ENCODE data around the gene TNFRSF19. TPM values are rescaled to one million over a fixed set of nuclear protein-coding genes. Genes with fewer than 3 reads are reported as not detected.
A peak's percentile ranks its signal among the peaks of the same experiment; 100 is the strongest.

The TNFRSF19 gene
- total and polyA plus RNA-seq, 2 of the 13 experiments (the other 11 are each of a cell fraction or from before 2014, with no cell fraction given) = 75.3 to 77.7 TPM

DNA sequence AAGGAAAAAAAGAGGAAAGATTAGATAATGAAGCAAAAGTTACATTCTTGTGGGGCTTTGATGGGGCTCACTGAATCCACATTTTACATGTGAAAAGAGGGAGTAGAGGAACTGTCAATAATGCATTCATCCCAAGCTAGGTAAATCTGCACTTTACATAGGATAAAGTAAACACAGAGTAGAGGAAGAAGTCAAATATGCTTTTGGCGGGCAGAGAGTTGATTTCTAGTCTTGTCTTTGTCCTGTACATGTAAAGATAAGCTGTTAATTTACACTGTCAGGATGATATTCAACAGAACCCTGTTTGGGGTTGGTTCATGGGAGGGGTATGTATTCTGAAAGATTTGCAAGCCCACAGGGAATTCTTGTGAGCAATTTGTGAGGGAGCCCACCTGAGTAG lies 18.0 kb upstream of the TNFRSF19 start (continued):
- TF ChIP-seq, protein P1, sequence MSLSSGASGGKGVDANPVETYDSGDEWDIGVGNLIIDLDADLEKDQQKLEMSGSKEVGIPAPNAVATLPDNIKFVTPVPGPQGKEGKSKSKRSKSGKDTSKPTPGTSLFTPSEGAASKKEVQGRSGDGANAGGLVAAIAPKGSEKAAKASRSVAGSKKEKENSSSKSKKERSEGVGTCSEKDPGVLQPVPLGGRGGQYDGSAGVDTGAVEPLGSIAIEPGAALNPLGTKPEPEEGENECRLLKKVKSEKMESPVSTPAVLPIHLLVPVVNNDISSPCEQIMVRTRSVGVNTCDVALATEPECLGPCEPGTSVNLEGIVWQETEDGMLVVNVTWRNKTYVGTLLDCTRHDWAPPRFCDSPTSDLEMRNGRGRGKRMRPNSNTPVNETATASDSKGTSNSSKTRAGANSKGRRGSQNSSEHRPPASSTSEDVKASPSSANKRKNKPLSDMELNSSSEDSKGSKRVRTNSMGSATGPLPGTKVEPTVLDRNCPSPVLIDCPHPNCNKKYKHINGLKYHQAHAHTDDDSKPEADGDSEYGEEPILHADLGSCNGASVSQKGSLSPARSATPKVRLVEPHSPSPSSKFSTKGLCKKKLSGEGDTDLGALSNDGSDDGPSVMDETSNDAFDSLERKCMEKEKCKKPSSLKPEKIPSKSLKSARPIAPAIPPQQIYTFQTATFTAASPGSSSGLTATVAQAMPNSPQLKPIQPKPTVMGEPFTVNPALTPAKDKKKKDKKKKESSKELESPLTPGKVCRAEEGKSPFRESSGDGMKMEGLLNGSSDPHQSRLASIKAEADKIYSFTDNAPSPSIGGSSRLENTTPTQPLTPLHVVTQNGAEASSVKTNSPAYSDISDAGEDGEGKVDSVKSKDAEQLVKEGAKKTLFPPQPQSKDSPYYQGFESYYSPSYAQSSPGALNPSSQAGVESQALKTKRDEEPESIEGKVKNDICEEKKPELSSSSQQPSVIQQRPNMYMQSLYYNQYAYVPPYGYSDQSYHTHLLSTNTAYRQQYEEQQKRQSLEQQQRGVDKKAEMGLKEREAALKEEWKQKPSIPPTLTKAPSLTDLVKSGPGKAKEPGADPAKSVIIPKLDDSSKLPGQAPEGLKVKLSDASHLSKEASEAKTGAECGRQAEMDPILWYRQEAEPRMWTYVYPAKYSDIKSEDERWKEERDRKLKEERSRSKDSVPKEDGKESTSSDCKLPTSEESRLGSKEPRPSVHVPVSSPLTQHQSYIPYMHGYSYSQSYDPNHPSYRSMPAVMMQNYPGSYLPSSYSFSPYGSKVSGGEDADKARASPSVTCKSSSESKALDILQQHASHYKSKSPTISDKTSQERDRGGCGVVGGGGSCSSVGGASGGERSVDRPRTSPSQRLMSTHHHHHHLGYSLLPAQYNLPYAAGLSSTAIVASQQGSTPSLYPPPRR (CRISPR knock-in tag; IDR thresholded peaks at IDR 0.05; ENCODE audit: borderline replicate concordance) = peak; percentile 45; the same call in 1 of the 2 replicates
- TF ChIP-seq ATF4 (CRISPR knock-in tag; IDR thresholded peaks at IDR 0.05) (no peak), E2F1 (CRISPR knock-in tag; IDR thresholded peaks at IDR 0.05) (peak; percentile 57; the same call in 1 of the 2 replicates), MIER3 (CRISPR knock-in tag; IDR thresholded peaks at IDR 0.05; ENCODE audit: borderline replicate concordance) (no peak), ZBTB7B (CRISPR knock-in tag; IDR thresholded peaks at IDR 0.05) (0 out of 2 replicates have a peak, but pooled peaks have one; percentile 41), HDAC2 (CRISPR knock-in tag; IDR thresholded peaks at IDR 0.05) (peak; percentile 62), GATAD2A (CRISPR knock-in tag; IDR thresholded peaks at IDR 0.05) (0 out of 2 replicates have a peak, but pooled peaks have one; percentile 12), ZNF33B (CRISPR knock-in tag; IDR thresholded peaks at IDR 0.05) (no peak), SRY (CRISPR knock-in tag; IDR thresholded peaks at IDR 0.05) (no peak), ZNF557 (CRISPR knock-in tag; IDR thresholded peaks at IDR 0.05) (no peak), ZNF431 (CRISPR knock-in tag; IDR thresholded peaks at IDR 0.05; ENCODE audit: borderline replicate concordance, low read depth) (no peak)
- TF ChIP-seq, protein P2, sequence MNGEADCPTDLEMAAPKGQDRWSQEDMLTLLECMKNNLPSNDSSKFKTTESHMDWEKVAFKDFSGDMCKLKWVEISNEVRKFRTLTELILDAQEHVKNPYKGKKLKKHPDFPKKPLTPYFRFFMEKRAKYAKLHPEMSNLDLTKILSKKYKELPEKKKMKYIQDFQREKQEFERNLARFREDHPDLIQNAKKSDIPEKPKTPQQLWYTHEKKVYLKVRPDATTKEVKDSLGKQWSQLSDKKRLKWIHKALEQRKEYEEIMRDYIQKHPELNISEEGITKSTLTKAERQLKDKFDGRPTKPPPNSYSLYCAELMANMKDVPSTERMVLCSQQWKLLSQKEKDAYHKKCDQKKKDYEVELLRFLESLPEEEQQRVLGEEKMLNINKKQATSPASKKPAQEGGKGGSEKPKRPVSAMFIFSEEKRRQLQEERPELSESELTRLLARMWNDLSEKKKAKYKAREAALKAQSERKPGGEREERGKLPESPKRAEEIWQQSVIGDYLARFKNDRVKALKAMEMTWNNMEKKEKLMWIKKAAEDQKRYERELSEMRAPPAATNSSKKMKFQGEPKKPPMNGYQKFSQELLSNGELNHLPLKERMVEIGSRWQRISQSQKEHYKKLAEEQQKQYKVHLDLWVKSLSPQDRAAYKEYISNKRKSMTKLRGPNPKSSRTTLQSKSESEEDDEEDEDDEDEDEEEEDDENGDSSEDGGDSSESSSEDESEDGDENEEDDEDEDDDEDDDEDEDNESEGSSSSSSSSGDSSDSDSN (CRISPR knock-in tag; IDR thresholded peaks at IDR 0.05) = no peak
